ENCODE measurements around the gene FBXO30.

FBXO30 gene

DNA sequence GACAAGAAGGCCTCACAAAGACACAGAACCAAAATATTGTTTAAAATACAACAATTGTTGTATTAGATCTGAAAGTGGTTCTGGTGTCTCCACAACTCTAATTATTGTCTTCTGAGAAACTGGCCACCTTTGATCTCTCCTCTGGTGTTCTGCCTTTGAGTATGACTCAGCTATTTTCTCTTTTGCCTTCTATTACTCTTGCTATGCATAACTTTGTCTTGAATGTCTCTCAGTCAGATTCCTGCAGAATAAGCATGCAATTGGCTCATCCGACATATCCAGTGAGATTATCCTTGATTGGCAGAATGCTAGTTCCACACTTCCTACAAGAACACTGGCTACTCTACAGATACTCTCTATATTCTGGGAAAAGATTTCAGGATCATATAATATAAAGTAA, 65.0 kb downstream of the FBXO30 start:
- ATAC-seq = peak; percentile 53 to 77

DNA sequence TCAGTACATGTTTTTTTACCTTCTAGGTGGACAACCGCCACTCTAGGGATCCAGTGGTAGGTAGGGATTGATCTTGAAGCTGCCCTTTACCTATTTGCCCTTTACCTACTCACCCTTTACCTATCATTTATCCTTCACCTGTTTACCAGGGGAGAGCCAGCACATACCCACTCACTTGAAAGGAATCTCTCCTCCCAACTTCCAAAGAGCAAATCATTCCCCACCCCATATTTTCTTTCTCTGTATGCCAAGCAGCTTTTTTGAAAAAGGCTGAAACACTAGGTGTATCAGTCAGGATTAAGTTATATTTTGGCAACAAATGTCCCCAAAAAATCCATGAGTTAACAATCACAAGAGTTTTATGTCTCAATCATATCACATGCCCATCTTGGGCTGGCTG, 68.7 kb downstream of the FBXO30 start:
- ATAC-seq = no peak

DNA sequence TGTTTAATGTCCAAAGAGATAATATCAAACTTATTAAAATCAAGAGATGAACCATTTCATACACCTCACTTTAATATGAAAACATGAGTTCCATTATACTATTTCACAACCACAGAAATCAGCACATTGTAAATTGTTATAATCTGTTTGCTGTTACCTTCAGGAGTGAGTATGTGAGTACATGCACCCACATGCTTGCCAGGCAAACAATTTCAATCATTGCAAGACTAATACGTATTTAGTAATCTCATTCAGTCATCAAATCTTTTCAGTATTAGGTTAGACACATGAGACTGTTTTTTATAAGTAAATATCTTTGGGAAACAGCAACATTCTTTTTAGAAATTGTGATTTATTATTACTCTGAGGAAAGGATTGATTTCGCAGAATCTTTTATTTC, 70.0 kb downstream of the FBXO30 start:
- ATAC-seq = no peak

Data from activated CD4-positive, CD25-positive, alpha-beta regulatory T cell treated with anti-CD3 and anti-CD28 coated beads, Interleukin-2, amount 50 U/mL, for 24 hours (primary cell).